H1 (cell line): ENCODE results near the gene HABP4. TPM values are rescaled to one million over a fixed set of nuclear protein-coding genes. Genes with fewer than 3 reads are reported as not detected.

ENCODE experiments used
- CTCF ChIA-PET: fragments of 300-600 bp; sonication (Branson Sonifier 250); formaldehyde crosslinking; loops from one replicate; lab custom pipeline; 2021; ENCODE audit not compliant: partially characterized antibody; lab: Charles Lee
- POLR2A ChIA-PET: fragments of 300-600 bp; sonication (Branson Sonifier 250); formaldehyde crosslinking; loops from one replicate; lab custom pipeline; 2021; ENCODE audit warnings: inconsistent platforms; ENCODE audit not compliant: partially characterized antibody; lab: Charles Lee
- DNase-seq, 2 experiments: peaks; one replicate each; pipeline versions ENCODE4 v3.0.0 to v3.0.0-alpha.2; 2010 to 2022; ENCODE audit warnings: low spot score in 2 of 2, low read depth in 1 of 2, mixed read lengths in 1 of 2
- FAIRE-seq: peaks from 2 replicates; lab custom pipeline; 2011; peaks lifted over from hg19 to GRCh38; lab: Jason Lieb, UNC
- H2AFZ ChIP-seq: 2 replicates; pipeline ENCODE4 v1.8.1; 2012; ENCODE audit warnings: low read length, inconsistent platforms
- H2AK5ac ChIP-seq: 2 replicates; pipeline ENCODE4 v1.6.1; 2013; ENCODE audit warnings: low read depth, low read length
- H2BK120ac ChIP-seq: replicated peaks from 2 replicates; pipeline ENCODE3; 2013; ENCODE audit warnings: low read depth, low read length, inconsistent platforms
- H2BK12ac ChIP-seq: 2 replicates; pipeline ENCODE4 v1.6.1; 2013; ENCODE audit warnings: low read depth, low read length
- H2BK15ac ChIP-seq: 2 replicates; pipeline ENCODE4 v1.6.1; 2013; ENCODE audit warnings: low read length
- H2BK20ac ChIP-seq: 2 replicates; pipeline ENCODE4 v1.6.1; 2013; ENCODE audit warnings: low read length
- H2BK5ac ChIP-seq: 2 replicates; pipeline ENCODE4 v1.6.1; 2013; ENCODE audit warnings: low read depth, low read length
- H3K14ac ChIP-seq: 2 replicates; pipeline ENCODE4 v1.6.1; 2013; ENCODE audit warnings: inconsistent platforms; ENCODE audit not compliant: insufficient read length
- H3K18ac ChIP-seq: 2 replicates; pipeline ENCODE4 v1.6.1; 2013; ENCODE audit warnings: low read length; ENCODE audit errors: extremely low read depth
- H3K23ac ChIP-seq: 2 replicates; pipeline ENCODE4 v1.6.1; 2013; ENCODE audit warnings: inconsistent platforms; ENCODE audit not compliant: insufficient read length
- H3K23me2 ChIP-seq: 2 replicates; pipeline ENCODE4 v1.6.1; 2013; ENCODE audit warnings: low read depth, low read length
- H3K27ac ChIP-seq: 2 replicates; pipeline ENCODE4 v1.6.1; 2011; ENCODE audit warnings: low read depth, low read length, inconsistent platforms
- H3K27me3 ChIP-seq, 4 experiments: replicated peaks in 1 of 4; 1 replicate in 1 of 4; 2 replicates in 3 of 4; pipeline versions ENCODE4 v1.6.1 to v1.8.1; 2011 to 2013; ENCODE audit warnings: low read length in 3 of 4, mild to moderate bottlenecking in 3 of 4, inconsistent platforms in 2 of 4, mixed read lengths in 2 of 4, moderate library complexity in 1 of 4; ENCODE audit not compliant: control insufficient read depth in 3 of 4, insufficient read depth in 3 of 4; ENCODE audit errors: extremely low read depth in 1 of 4
- H3K36me3 ChIP-seq, 4 experiments: 2 replicates each; pipeline versions ENCODE4 v1.6.1 to v1.8.1; 2011 to 2013; ENCODE audit warnings: mild to moderate bottlenecking in 4 of 4, low read length in 3 of 4, moderate library complexity in 2 of 4, control low read depth in 1 of 4, inconsistent platforms in 1 of 4; ENCODE audit not compliant: insufficient read depth in 4 of 4, control insufficient read depth in 2 of 4
- H3K4ac ChIP-seq: replicated peaks from 2 replicates; pipeline ENCODE3; 2013; ENCODE audit warnings: low read length, low read depth, mixed read lengths, inconsistent platforms; ENCODE audit not compliant: insufficient read length
- H3K4me1 ChIP-seq, 4 experiments: replicated peaks in 1 of 4; 1 replicate in 1 of 4; 2 replicates in 3 of 4; pipeline versions ENCODE4 v1.6.1 to v1.8.1; 2011 to 2013; ENCODE audit warnings: low read length in 3 of 4, inconsistent platforms in 2 of 4, mixed read lengths in 1 of 4; ENCODE audit not compliant: insufficient read depth in 4 of 4, control insufficient read depth in 3 of 4
- H3K4me2 ChIP-seq, 2 experiments: 2 replicates each; pipeline versions ENCODE4 v1.6.1 to v1.8.1; 2011 to 2013; ENCODE audit warnings: low read depth in 2 of 2, low read length in 2 of 2, control low read depth in 1 of 2, inconsistent platforms in 1 of 2, mild to moderate bottlenecking in 1 of 2; ENCODE audit not compliant: insufficient read depth in 1 of 2
- H3K4me3 ChIP-seq, 4 experiments: fragments of 200-600, 300-600 bp in 1 of 4; sonication (generic), shearing (Covaris generic), sonication (Bioruptor Twin) in 1 of 4; 2 replicates each; pipeline versions ENCODE4 v1.5.1 to v1.8.1; 2011 to 2016; ENCODE audit warnings: low read length in 4 of 4, low read depth in 3 of 4, control low read depth in 2 of 4, inconsistent platforms in 2 of 4, mild to moderate bottlenecking in 2 of 4, mixed read lengths in 1 of 4, moderate library complexity in 1 of 4; ENCODE audit not compliant: insufficient read depth in 2 of 4; ENCODE audit errors: extremely low read depth in 1 of 4
- H3K56ac ChIP-seq: replicated peaks from 2 replicates; pipeline ENCODE3; 2013; ENCODE audit warnings: low read depth, mild to moderate bottlenecking, mixed read lengths, low read length, inconsistent platforms; ENCODE audit not compliant: insufficient read length
- H3K79me1 ChIP-seq: 2 replicates; pipeline ENCODE4 v1.6.1; 2013; ENCODE audit warnings: low read depth, low read length, control low read depth
- H3K79me2 ChIP-seq, 2 experiments: 2 replicates each; pipeline versions ENCODE4 v1.6.1 to v1.8.1; 2012 to 2013; ENCODE audit warnings: low read length in 2 of 2, mild to moderate bottlenecking in 2 of 2, inconsistent platforms in 1 of 2; ENCODE audit not compliant: insufficient read depth in 2 of 2, control insufficient read depth in 1 of 2
- H3K9ac ChIP-seq, 4 experiments: replicated peaks in 1 of 4; 1 replicate in 1 of 4; 2 replicates in 3 of 4; pipeline versions ENCODE4 v1.6.1 to v1.8.1; 2011 to 2013; ENCODE audit warnings: low read depth in 3 of 4, low read length in 3 of 4, control low read depth in 2 of 4, mild to moderate bottlenecking in 2 of 4, moderate library complexity in 2 of 4, inconsistent platforms in 1 of 4; ENCODE audit errors: extremely low read depth in 1 of 4
- H3K9me3 ChIP-seq, 2 experiments: 2 replicates each; pipeline versions ENCODE4 v1.6.1 to v1.8.1; 2012 to 2013; ENCODE audit warnings: mild to moderate bottlenecking in 2 of 2, moderate library complexity in 2 of 2, control low read depth in 1 of 2, inconsistent platforms in 1 of 2, low read depth in 1 of 2, low read length in 1 of 2, mixed read lengths in 1 of 2; ENCODE audit not compliant: insufficient read depth in 2 of 2
- H4K20me1 ChIP-seq, 2 experiments: replicated peaks in 1 of 2; 2 replicates each; pipeline versions ENCODE3 to v1.8.1; 2011 to 2013; ENCODE audit warnings: inconsistent platforms in 2 of 2, low read length in 2 of 2, mild to moderate bottlenecking in 1 of 2; ENCODE audit not compliant: insufficient read depth in 2 of 2, control insufficient read depth in 1 of 2
- H4K5ac ChIP-seq: 2 replicates; pipeline ENCODE4 v1.6.1; 2013; ENCODE audit warnings: low read length, low read depth, mixed read lengths, inconsistent platforms; ENCODE audit not compliant: insufficient read length
- H4K8ac ChIP-seq: 2 replicates; pipeline ENCODE4 v1.8.0; 2013; ENCODE audit warnings: mild to moderate bottlenecking, moderate library complexity, low read length, inconsistent platforms; ENCODE audit not compliant: insufficient read depth; ENCODE audit errors: extremely low read depth
- H4K91ac ChIP-seq: replicated peaks from 2 replicates; pipeline ENCODE3; 2013; ENCODE audit warnings: low read length, mixed read lengths, inconsistent platforms; ENCODE audit not compliant: insufficient read length
- ATF3 ChIP-seq: IDR thresholded peaks from 2 replicates; pipeline ENCODE4 v1.6.1; 2011; ENCODE audit warnings: low read depth, mild to moderate bottlenecking, low read length; ENCODE audit not compliant: insufficient read depth
- CEBPB ChIP-seq: IDR thresholded peaks from 2 replicates; pipeline ENCODE4 v1.6.1; 2012; ENCODE audit warnings: low read depth, low read length
- EP300 ChIP-seq, 2 experiments: IDR thresholded peaks; 1 replicate in 1 of 2; 2 replicates in 1 of 2; pipeline ENCODE4 v1.6.1; 2011 to 2012; ENCODE audit warnings: low read depth in 2 of 2, low read length in 2 of 2, mild to moderate bottlenecking in 2 of 2, borderline replicate concordance in 1 of 2, inconsistent platforms in 1 of 2, moderate library complexity in 1 of 2
- HDAC6 ChIP-seq: IDR thresholded peaks from one replicate; pipeline ENCODE4 v1.7.1; 2012; ENCODE audit warnings: low read depth, mild to moderate bottlenecking, inconsistent platforms, low read length, moderate library complexity
- JUN ChIP-seq: IDR thresholded peaks from 2 replicates; pipeline ENCODE4 v1.6.1; 2011; ENCODE audit warnings: low read depth, mild to moderate bottlenecking, improper control_type of control experiment, low read length
- KDM1A ChIP-seq: fragments of 200-600, 300-600 bp; sonication (generic); IDR thresholded peaks from 2 replicates; pipeline ENCODE4 v1.7.1; 2016; ENCODE audit warnings: mild to moderate bottlenecking, low read length, borderline replicate concordance
- KDM5A ChIP-seq: fragments of 200-600 bp; IDR thresholded peaks from 2 replicates; pipeline ENCODE4 v1.7.1; 2012; ENCODE audit warnings: mild to moderate bottlenecking, low read length, inconsistent platforms, mixed read lengths
- PHF8 ChIP-seq: fragments of 200-600 bp; sonication (generic); conservative IDR thresholded peaks from 2 replicates; pipeline ENCODE4 v1.7.1; 2012; ENCODE audit warnings: low read depth, mild to moderate bottlenecking, inconsistent platforms, low read length, moderate library complexity
- POLR2AphosphoS5 ChIP-seq: IDR thresholded peaks from 2 replicates; pipeline ENCODE4 v1.6.1; 2011; ENCODE audit warnings: low read depth, low read length
- RFX5 ChIP-seq: IDR thresholded peaks from 2 replicates; pipeline ENCODE4 v1.6.1; 2011; ENCODE audit warnings: low read depth, low read length, improper control_type of control experiment, borderline replicate concordance
- SP2 ChIP-seq: IDR thresholded peaks from 2 replicates; pipeline ENCODE4 v1.6.1; 2012; ENCODE audit warnings: mild to moderate bottlenecking, low read length, inconsistent platforms
- SRF ChIP-seq: IDR thresholded peaks from 2 replicates; pipeline ENCODE4 v1.6.1; 2011; ENCODE audit warnings: mild to moderate bottlenecking, low read depth, low read length, moderate library complexity
- TCF12 ChIP-seq: IDR thresholded peaks from 2 replicates; pipeline ENCODE4 v1.6.1; 2011; ENCODE audit warnings: low read depth, mild to moderate bottlenecking, low read length
- TEAD4 ChIP-seq: IDR thresholded peaks from 2 replicates; pipeline ENCODE4 v1.6.1; 2012; ENCODE audit warnings: low read depth, low read length, inconsistent platforms, mixed read lengths
- ZNF274 ChIP-seq: IDR thresholded peaks from 2 replicates; pipeline ENCODE4 v1.7.0; 2012; ENCODE audit warnings: low read length, borderline replicate concordance; ENCODE audit errors: extremely low read depth
- WGBS, 2 experiments: shearing (Covaris generic) in 1 of 2; methylation state at CpG; one replicate each; pipeline versions ENCODE4 v1.1.6 to v1.1.7; 2013 to 2015; ENCODE audit warnings: low lambda C conversion rate in 2 of 2, mixed read lengths in 2 of 2, inconsistent platforms in 1 of 2, low coverage in 1 of 2, missing lambda C conversion rate in 1 of 2; ENCODE audit not compliant: insufficient replicate concordance in 2 of 2, insufficient coverage in 1 of 2, insufficient read length in 1 of 2; ENCODE audit errors: extremely low coverage in 1 of 2, missing lambda C conversion rate in 1 of 2; 5-methylcytosine and 5-hydroxymethylcytosine counted together
- polyA plus RNA-seq, 7 experiments: library from polyadenylated mRNA; depleted of rRNA in 3 of 7; stranded (reverse) in 5 of 7; unstranded in 2 of 7; fragments of >200 nt in 5 of 7; fragments of 200-250 nt in 2 of 7; gene quantifications; 1 replicate in 5 of 7; 2 replicates in 1 of 7; 4 replicates in 1 of 7; pipeline versions ENCODE4 v1.2.1 to v1.2.3, GENCODE V29; 2011 to 2013; ENCODE audit warnings: missing spikeins in 2 of 7, mixed read lengths in 2 of 7
- total RNA-seq: library from RNA; stranded (reverse); fragmentation: NEBNext Ultra II Directional; extraction: Animal tissue kit (Norgen Biotek cat#: 25700); gene quantifications from 2 replicates; pipeline ENCODE4 v1.2.1, GENCODE V29; 2021

HABP4 gene
- total and polyA plus RNA-seq, 2 of the 8 experiments (the other 6 are each of a cell fraction or from before 2014, with no cell fraction given), result 3.3 to 11.2 TPM

- DNase-seq, result no peak
- no peak overlapping the region for H4K91ac ChIP-seq
- H3K79me1 ChIP-seq, result no peaks in the 10 kb centered on the region; the same call in 1 of the 2 replicates
- no peak overlapping the region for H2BK120ac ChIP-seq
- H3K4me2 ChIP-seq, result no peak overlapping the region
- H3K18ac ChIP-seq, result no peak overlapping the region
- no peak overlapping the region for H3K4ac ChIP-seq
- H2AFZ ChIP-seq, result no peak overlapping the region
- H4K8ac ChIP-seq, result peak overlapping the region; percentile 58
- no peak overlapping the region for H4K5ac ChIP-seq
- no peaks in the 10 kb centered on the region for H3K79me2 ChIP-seq
- no peak overlapping the region for H2BK5ac ChIP-seq
- no peak overlapping the region for H3K14ac ChIP-seq
- no peaks in the 10 kb centered on the region for H4K20me1 ChIP-seq
- no peak overlapping the region for H2BK12ac ChIP-seq
- H3K23me2 ChIP-seq, result no peaks in the 10 kb centered on the region
- POLR2A ChIA-PET, result no interaction called here
- H3K4me1 ChIP-seq, result peaks cover 0 to 13% (median 1%) of the 10 kb centered on the region in 4 experiments; a peak in 4 of 7 replicates
- CTCF ChIA-PET, result interaction anchor here (1.8 kb wide), 1 partner anchor 168 kb away, joined by 6 read pairs; no protein-coding TSS in a partner anchor
- no peak overlapping the region for H3K9ac ChIP-seq
- no peak overlapping the region for H2BK20ac ChIP-seq
- H3K56ac ChIP-seq, result no peak overlapping the region
- no peak overlapping the region for H2AK5ac ChIP-seq
- WGBS, 2 experiments, result 95% methylated on average over 6 of the region's 7 CpGs; no CpG with 5 or more reads in 1 of the 2 experiments
- no peak overlapping the region; the same call in 1 of the 2 replicates for H3K27ac ChIP-seq
- no peaks in the 10 kb centered on the region; a peak in 2 of 8 replicates for H3K36me3 ChIP-seq
- no peak overlapping the region for H3K23ac ChIP-seq
- H2BK15ac ChIP-seq, result no peak overlapping the region
- H3K9me3 ChIP-seq, result no peaks in the 10 kb centered on the region
- H3K4me3 ChIP-seq, result no peak overlapping the region
- no peak for FAIRE-seq
- H3K27me3 ChIP-seq, result no peaks in the 10 kb centered on the region
- TF ChIP-seq SP2 (no peak), ZNF274 (no peak), SRF (no peak), TEAD4 (no peak), HDAC6 (no peak), RFX5 (no peak), KDM5A (no peak), ATF3 (no peak), PHF8 (no peak), TCF12 (no peak), KDM1A (no peak), POLR2AphosphoS5 (no peak), JUN (no peak), CEBPB (no peak), EP300 (IDR thresholded peaks at IDR 0.05; ENCODE audit: borderline replicate concordance in 1 of 2, low read depth in 2 of 2, low read length in 2 of 2) (no peak)
Observed at GRCh38 chr9:96499257-96499656, 49.3 kb downstream of the HABP4 start.
